A549 (cell line): ENCODE results near the gene MYO1D. TPM values are rescaled to one million over a fixed set of nuclear protein-coding genes. Genes with fewer than 3 reads are reported as not detected.

Experiments
- ATAC-seq, 2 experiments: fragments of 200-7000 bp in 1 of 2; fragments of >200 bp in 1 of 2; cut with Nextera tagmentation in 1 of 2; cut with Tn5 transposase in 1 of 2; 3 replicates each; pipeline versions ENCODE4 v1.8.0 to v1.9.1; 2018 to 2020; ENCODE audit warnings: mild to moderate bottlenecking in 1 of 2, moderate library complexity in 1 of 2
- CTCF ChIA-PET: fragments of 300-600 bp; sonication (Branson Sonifier 250); formaldehyde crosslinking; extraction: SDS; loops from one replicate; lab custom pipeline; 2021; ENCODE audit warnings: antibody characterized with exemption, inconsistent platforms; lab: Yijun Ruan, JAX
- POLR2A ChIA-PET: fragments of 350-600 bp; formaldehyde crosslinking; extraction: SDS; loops from one replicate; lab custom pipeline; 2021; ENCODE audit warnings: antibody characterized with exemption, inconsistent platforms; lab: Yijun Ruan, JAX
- DNase-seq, 2 experiments: peaks; one replicate each; pipeline versions ENCODE4 v3.0.0 to v3.0.0-alpha.2; 2011 to 2016; ENCODE audit warnings: low read depth in 1 of 2, low spot score in 1 of 2
- FAIRE-seq: peaks from 2 replicates; lab custom pipeline; 2011; peaks lifted over from hg19 to GRCh38; lab: Jason Lieb, UNC
- H3K27ac ChIP-seq, 2 experiments: fragments of >200 bp; sonication (Bioruptor Twin); formaldehyde crosslinking; 3 replicates each; pipeline ENCODE4 v1.5.1; 2016 to 2017
- H3K4me1 ChIP-seq: fragments of >200 bp; sonication (Bioruptor Twin); formaldehyde crosslinking; 3 replicates; pipeline ENCODE4 v1.6.1; 2016
- H3K4me2 ChIP-seq: fragments of >200 bp; sonication (Bioruptor Twin); formaldehyde crosslinking; 3 replicates; pipeline ENCODE4 v1.6.1; 2016
- H3K4me3 ChIP-seq: fragments of >200 bp; sonication (Bioruptor Twin); formaldehyde crosslinking; 3 replicates; pipeline ENCODE4 v1.5.1; 2016
- H3K9me3 ChIP-seq: fragments of >200 bp; sonication (Bioruptor Twin); formaldehyde crosslinking; 3 replicates; pipeline ENCODE4 v1.6.1; 2016
- CEBPB ChIP-seq, 2 experiments: fragments of >200 bp in 1 of 2; sonication (Bioruptor Twin) in 1 of 2; formaldehyde crosslinking in 1 of 2; IDR thresholded peaks; 2 replicates each; pipeline ENCODE4 v1.6.1; 2012 to 2016
- CTCF ChIP-seq: fragments of >200 bp; sonication (Bioruptor Twin); formaldehyde crosslinking; IDR thresholded peaks from 3 replicates; pipeline ENCODE4 v1.5.1; 2016
- EHMT2 ChIP-seq: fragments of 200-600 bp; sonication (generic); IDR thresholded peaks from 2 replicates; pipeline ENCODE4 v1.6.1; 2016; ENCODE audit warnings: antibody characterized with exemption, low read depth, mild to moderate bottlenecking, moderate library complexity
- ELK1 ChIP-seq: fragments of 150-350 bp; IDR thresholded peaks from 2 replicates; pipeline ENCODE4 v1.6.1; 2014; ENCODE audit warnings: low read depth, mild to moderate bottlenecking, low read length
- EP300 ChIP-seq, 2 experiments: fragments of >200 bp; sonication (Bioruptor Twin); formaldehyde crosslinking; IDR thresholded peaks; 2 replicates in 1 of 2; 3 replicates in 1 of 2; pipeline ENCODE4 v1.6.1; 2016 to 2017
- GATA3 ChIP-seq: IDR thresholded peaks from 2 replicates; pipeline ENCODE4 v1.6.1; 2012; ENCODE audit warnings: borderline replicate concordance
- HEYL ChIP-seq: fragments of 250-450 bp; sonication (Bioruptor Pico); IDR thresholded peaks from 2 replicates; pipeline ENCODE4 v1.8.0; 2021; ENCODE audit warnings: mild to moderate bottlenecking, moderate library complexity
- HMGXB4 ChIP-seq: fragments of 250-450 bp; sonication (Bioruptor Pico); IDR thresholded peaks from 2 replicates; pipeline ENCODE4 v1.5.0; 2021; ENCODE audit warnings: mild to moderate bottlenecking, moderate library complexity, borderline replicate concordance
- MYC ChIP-seq: IDR thresholded peaks from 2 replicates; pipeline ENCODE4 v1.6.1; 2012; ENCODE audit warnings: mild to moderate bottlenecking, inconsistent platforms, low read length, improper control_type of control experiment, borderline replicate concordance
- NPAS2 ChIP-seq: fragments of 250-450 bp; sonication (Bioruptor Pico); IDR thresholded peaks from 2 replicates; pipeline ENCODE4 v1.8.0; 2022; ENCODE audit warnings: mild to moderate bottlenecking, moderate library complexity, borderline replicate concordance
- POLR2AphosphoS2 ChIP-seq: conservative IDR thresholded peaks from 2 replicates; pipeline ENCODE4 v1.6.1; 2012; ENCODE audit warnings: low read length, improper control_type of control experiment, inconsistent platforms
- RAD21 ChIP-seq, 2 experiments: fragments of >200 bp in 1 of 2; sonication (Bioruptor Twin) in 1 of 2; formaldehyde crosslinking in 1 of 2; IDR thresholded peaks in 1 of 2; conservative IDR thresholded peaks in 1 of 2; 2 replicates in 1 of 2; 3 replicates in 1 of 2; pipeline ENCODE4 v1.6.1; 2012 to 2018; ENCODE audit warnings: inconsistent platforms in 1 of 2
- RNF2 ChIP-seq: fragments of 200-600 bp; sonication (generic); IDR thresholded peaks from 2 replicates; pipeline ENCODE4 v1.6.1; 2016; ENCODE audit warnings: low read depth, mild to moderate bottlenecking, antibody characterized with exemption, moderate library complexity, borderline replicate concordance
- SMC3 ChIP-seq: fragments of >200 bp; sonication (Bioruptor Twin); formaldehyde crosslinking; IDR thresholded peaks from 3 replicates; pipeline ENCODE4 v1.6.1; 2018; ENCODE audit warnings: inconsistent platforms
- SREBF2 ChIP-seq: fragments of 450-650 bp; IDR thresholded peaks from 2 replicates; pipeline ENCODE4 v1.6.1; 2014; ENCODE audit warnings: mild to moderate bottlenecking, moderate library complexity
- ZSCAN20 ChIP-seq: fragments of 250-450 bp; sonication (Bioruptor Pico); IDR thresholded peaks from 2 replicates; pipeline ENCODE4 v1.8.0; 2022; ENCODE audit warnings: mild to moderate bottlenecking, moderate library complexity
- WGBS: methylation state at CpG from one replicate; pipeline ENCODE4 v1.1.6; 2017; ENCODE audit errors: missing lambda C conversion rate; 5-methylcytosine and 5-hydroxymethylcytosine counted together
- polyA plus RNA-seq, 4 experiments: library from polyadenylated mRNA; depleted of rRNA in 3 of 4; stranded (reverse); fragments of >200 nt; fragmentation: RNase III in 1 of 4; extraction: RNeasy Plus Mini Kit Qiagen cat#74134 plus additional on column Dnase treatment in 1 of 4; gene quantifications; 2 replicates in 3 of 4; 3 replicates in 1 of 4; pipeline ENCODE4 v1.2.3, GENCODE V29; 2011 to 2017

Gene MYO1D
- polyA plus RNA-seq, 2 of the 4 experiments (the other 2 are of a cell fraction): 2.8 to 4.2 TPM

DNA sequence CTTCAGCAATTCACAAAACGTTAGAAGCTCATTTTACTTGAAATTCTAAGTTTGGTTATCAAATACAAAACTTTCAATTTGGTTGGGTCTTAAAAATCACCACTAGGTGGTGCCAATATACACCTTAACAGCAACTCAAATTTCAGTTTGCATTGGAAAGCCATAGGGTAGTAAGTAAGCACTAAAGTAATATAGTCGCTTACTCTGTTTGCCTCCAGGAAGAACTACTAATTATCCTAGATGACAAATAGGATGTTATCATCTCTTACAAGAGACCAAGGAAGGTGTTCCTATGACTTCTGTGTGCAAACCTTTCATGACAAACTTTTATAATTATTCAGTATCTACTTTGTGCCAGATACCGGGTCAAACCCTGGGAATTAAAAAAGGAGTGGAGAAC is 93.3 kb downstream of the MYO1D start:
- FAIRE-seq (peak; percentile 98), ATAC-seq (peak; percentile 70 to 77; a peak in 5 of 6 replicates), DNase-seq (peak; percentile 61 to 69)
- no peak overlapping the region for H3K4me2 ChIP-seq
- TF ChIP-seq CTCF (peak; percentile 95), SMC3 (peak; percentile 89), RAD21 (conservative IDR thresholded peaks at IDR 0.05 in 1 of 2, IDR thresholded peaks at IDR 0.05 in 1 of 2) (peak; percentile 89 to 92), POLR2AphosphoS2 (no peak)
- ChIA-PET CTCF (interaction anchor here (0.6 to 11.3 kb wide), 71 partner anchors 10 to 970 kb away, joined by 3 to 205 read pairs (median 4); partner anchors contain the start of genes MYO1D and TMEM98), POLR2A (interaction anchor here (1.9 kb wide), 1 partner anchor 94 kb away, joined by 11 read pairs; the partner anchor contains the start of gene MYO1D)
- no peaks in the 10 kb centered on the region for H3K4me1 ChIP-seq
- H3K9me3 ChIP-seq: no peaks in the 10 kb centered on the region
- WGBS: 8% methylated on average over 3 of the region's 3 CpGs
- no peak overlapping the region for H3K27ac ChIP-seq
- H3K4me3 ChIP-seq: no peak overlapping the region

DNA sequence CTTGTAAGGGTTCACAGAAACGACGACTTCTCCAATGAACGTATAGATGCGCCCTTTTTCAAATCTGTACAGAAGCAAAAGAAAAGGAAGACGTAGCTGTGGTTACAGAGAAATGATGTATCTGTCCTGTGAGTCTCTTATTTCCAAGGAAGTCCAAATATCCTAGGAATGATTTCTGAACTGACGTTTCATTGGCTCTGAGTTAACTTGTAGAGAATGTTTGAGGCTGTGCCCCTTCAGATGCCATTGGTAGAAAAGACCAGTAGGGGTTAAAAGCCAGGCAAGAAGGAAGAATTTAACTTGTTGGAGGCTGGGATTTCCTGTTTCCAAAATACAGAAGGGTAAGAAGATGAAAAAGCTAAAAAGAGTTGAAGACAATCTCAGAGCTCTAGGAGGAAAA is 96.2 kb downstream of the MYO1D start:
- H3K9me3 ChIP-seq: no peaks in the 10 kb centered on the region
- DNase-seq (no peak), FAIRE-seq (no peak), ATAC-seq (no peak)
- no peak overlapping the region for H3K4me3 ChIP-seq
- ChIA-PET CTCF (interaction anchor here (0.7 to 11.3 kb wide), 6 partner anchors 14 to 217 kb away, joined by 3 to 205 read pairs (median 8); partner anchors contain the start of gene MYO1D), POLR2A (no interaction called here)
- 79% methylated on average over 6 of the region's 6 CpGs for WGBS
- no peak for TF ChIP-seq HEYL (CRISPR knock-in tag)
- no peak for TF ChIP-seq MYC
- no peak for TF ChIP-seq CEBPB (IDR thresholded peaks at IDR 0.05)
- TF ChIP-seq CTCF: no peak
- TF ChIP-seq SREBF2: no peak
- no peak for TF ChIP-seq ZSCAN20 (CRISPR knock-in tag)
- TF ChIP-seq ELK1: no peak
- no peak for TF ChIP-seq GATA3
- no peak for TF ChIP-seq RNF2
- TF ChIP-seq EHMT2: no peak
- TF ChIP-seq HMGXB4: no peak
- TF ChIP-seq SMC3: no peak
- TF ChIP-seq EP300 (IDR thresholded peaks at IDR 0.05): no peak
- TF ChIP-seq NPAS2 (CRISPR knock-in tag): no peak
- H3K27ac ChIP-seq: no peak overlapping the region
- H3K4me2 ChIP-seq: no peak overlapping the region
- H3K4me1 ChIP-seq: 0 out of 3 replicates have a peak, but pooled peaks cover 9% of the 10 kb centered on the region
